WERI-Rb-1 (cell line): ENCODE data around the gene KIFC3.
A peak's percentile ranks its signal among the peaks of the same experiment; 100 is the strongest.

Source experiments
- DNase-seq: peaks from one replicate; pipeline ENCODE4 v3.0.0-alpha.2; 2020
- H3K27ac ChIP-seq: fragments of 250-450 bp; sonication (Bioruptor Pico); 2 replicates; pipeline ENCODE4 v1.5.1; 2020; ENCODE audit warnings: mild to moderate bottlenecking, moderate library complexity
- H3K27me3 ChIP-seq: fragments of 250-450 bp; sonication (Bioruptor Pico); 2 replicates; pipeline ENCODE4 v1.5.1; 2021; ENCODE audit warnings: mild to moderate bottlenecking, low read depth, moderate library complexity; ENCODE audit not compliant: insufficient read depth, severe bottlenecking
- H3K36me3 ChIP-seq: fragments of 250-450 bp; sonication (Bioruptor Pico); 2 replicates; pipeline ENCODE4 v1.5.1; 2020; ENCODE audit warnings: mild to moderate bottlenecking, moderate library complexity
- H3K4me3 ChIP-seq: 2 replicates; pipeline ENCODE4 v1.5.1; 2011; ENCODE audit warnings: low read depth, mild to moderate bottlenecking, control low read depth, low read length
- H3K9me3 ChIP-seq: fragments of 250-450 bp; sonication (Bioruptor Pico); 2 replicates; pipeline ENCODE4 v1.5.1; 2021; ENCODE audit warnings: mild to moderate bottlenecking, moderate library complexity; ENCODE audit not compliant: severe bottlenecking
- CTCF ChIP-seq: IDR thresholded peaks from 2 replicates; pipeline ENCODE4 v1.5.1; 2011; ENCODE audit warnings: low read depth, mild to moderate bottlenecking, control low read depth, inconsistent platforms, low read length

The KIFC3 gene

GRCh38 chr16:57757883-57758282, 44.4 kb downstream of the KIFC3 start:
- DNase-seq, result no peak

GRCh38 chr16:57757326-57757786, 44.9 kb downstream of the KIFC3 start:
- peaks cover 46% of the 10 kb centered on the region for H3K36me3 ChIP-seq
- no peaks in the 10 kb centered on the region for H3K9me3 ChIP-seq
- H3K27ac ChIP-seq, result no peak overlapping the region
- peak; percentile 90 for TF ChIP-seq CTCF
- H3K27me3 ChIP-seq, result no peaks in the 10 kb centered on the region
- no peak overlapping the region for H3K4me3 ChIP-seq
- peak; percentile 84 for DNase-seq

More at GRCh38 chr16:57757883-57758282, 44.4 kb downstream of the KIFC3 start:
- Histone ChIP-seq H3K9me3 (no peaks in the 10 kb centered on the region), H3K27ac (no peak overlapping the region), H3K36me3 (peaks cover 46% of the 10 kb centered on the region), H3K4me3 (no peak overlapping the region), H3K27me3 (no peaks in the 10 kb centered on the region)
- TF ChIP-seq CTCF, result no peak

GRCh38 chr16:57756424-57757325, 45.6 kb downstream of the KIFC3 start:
- Histone ChIP-seq H3K4me3 (no peak overlapping the region), H3K36me3 (peaks cover 51% of the 10 kb centered on the region), H3K9me3 (no peaks in the 10 kb centered on the region), H3K27me3 (no peaks in the 10 kb centered on the region), H3K27ac (no peak overlapping the region)
- no peak for DNase-seq
- no peak for TF ChIP-seq CTCF

GRCh38 chr16:57755726-57756423, 46.4 kb downstream of the KIFC3 start:
- H3K27ac ChIP-seq, result no peak overlapping the region
- H3K4me3 ChIP-seq, result no peak overlapping the region
- DNase-seq, result no peak
- H3K27me3 ChIP-seq, result no peaks in the 10 kb centered on the region
- H3K9me3 ChIP-seq, result no peaks in the 10 kb centered on the region
- TF ChIP-seq CTCF, result no peak
- H3K36me3 ChIP-seq, result peaks cover 51% of the 10 kb centered on the region

- Histone ChIP-seq H3K9me3 (no peaks in the 10 kb centered on the region), H3K4me3 (no peak overlapping the region), H3K27me3 (no peaks in the 10 kb centered on the region), H3K36me3 (peaks cover 51% of the 10 kb centered on the region), H3K27ac (no peak overlapping the region)
- no peak for DNase-seq
- peak; percentile 30 for TF ChIP-seq CTCF
Measured at GRCh38 chr16:57755061-57755684, 47.1 kb downstream of the KIFC3 start.
